Peyer's patch (tissue), 4 donors: ENCODE measurements around the gene PSEN1.

ENCODE experiments used
- CTCF ChIP-seq, 6 experiments: fragments of 450-650 bp in 4 of 6; fragments of 200-600 bp in 2 of 6; sonication (generic) in 1 of 6; IDR thresholded peaks; one replicate each; pipeline ENCODE4 v1.5.1; 2017 to 2019; ENCODE audit warnings: antibody characterized with exemption in 6 of 6, mild to moderate bottlenecking in 3 of 6, moderate library complexity in 1 of 6
- POLR2A ChIP-seq, 2 donors: fragments of 450-650 bp; IDR thresholded peaks; one replicate each; pipeline ENCODE4 v1.5.1; 2017; ENCODE audit warnings: antibody characterized with exemption in 2 of 2, mild to moderate bottlenecking in 2 of 2, moderate library complexity in 2 of 2

GRCh38 chr14:73261520-73262426 is 125.5 kb downstream of the PSEN1 start:
- no peak for TF ChIP-seq CTCF (IDR thresholded peaks at IDR 0.05)
- no peak for TF ChIP-seq POLR2A (IDR thresholded peaks at IDR 0.05)
